HG03066 (cell line): ENCODE results near the gene ANKRD23.
"Not testable (repeated sequence)": the region's sequence is repeated elsewhere in the genome, so short reads cannot be mapped to it uniquely, and the experiment has no call there.

Experiments
- ATAC-seq: cut with Tn5 transposase; IDR thresholded peaks from one replicate; pipeline ENCODE4 v1.9.1; 2021; ENCODE audit warnings: low read depth; ENCODE audit not compliant: unreplicated experiment

ANKRD23 gene

GRCh38 chr2:96843538-96844268 lies at the start of gene ANKRD23:
Gene ANKRD23 (minus strand): TSS chr2:96844021. CDS start chr2:96843992, 29 bp downstream.
- no peak for ATAC-seq

DNA sequence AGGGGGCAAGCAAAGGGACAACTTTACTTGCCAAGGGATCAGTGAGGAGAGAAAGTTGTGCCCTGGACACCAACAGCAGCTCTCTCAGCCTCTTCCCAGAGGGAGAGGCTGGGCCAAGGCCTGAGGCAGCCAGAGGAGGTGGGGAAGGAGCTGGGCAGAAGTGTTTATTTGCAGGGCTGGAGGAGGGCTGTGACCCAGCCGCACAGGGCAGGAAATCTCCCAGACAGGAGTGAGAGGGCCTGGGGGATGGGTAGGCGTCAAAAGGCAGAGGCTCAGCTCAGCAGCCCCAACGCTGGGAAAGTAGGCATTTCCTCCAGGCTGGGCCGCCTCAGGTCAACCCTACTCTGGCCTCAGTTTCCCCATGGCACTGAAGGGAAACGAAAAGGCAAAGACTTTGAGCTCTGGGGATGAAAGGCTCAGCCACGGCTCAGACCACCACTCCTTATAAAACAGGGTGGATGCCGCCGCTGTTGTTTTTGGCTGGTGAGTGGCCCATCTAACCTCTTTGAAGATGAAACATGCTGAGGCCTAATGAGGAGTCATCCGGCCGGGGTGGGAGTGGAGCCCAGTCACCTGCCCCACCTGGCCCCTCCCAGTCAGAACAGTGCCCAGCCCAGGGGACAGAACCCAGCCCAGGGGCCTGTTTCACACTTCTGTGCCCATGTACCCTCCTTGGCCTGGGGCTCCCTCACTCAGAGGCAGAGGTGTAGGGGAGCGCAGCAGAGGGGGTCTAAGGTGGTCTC lies 47.9 kb upstream of the ANKRD23 start:
- no peak for ATAC-seq

GRCh38 chr2:96890726-96891385 lies 47.0 kb upstream of the ANKRD23 start:
- ATAC-seq, result no peak

DNA sequence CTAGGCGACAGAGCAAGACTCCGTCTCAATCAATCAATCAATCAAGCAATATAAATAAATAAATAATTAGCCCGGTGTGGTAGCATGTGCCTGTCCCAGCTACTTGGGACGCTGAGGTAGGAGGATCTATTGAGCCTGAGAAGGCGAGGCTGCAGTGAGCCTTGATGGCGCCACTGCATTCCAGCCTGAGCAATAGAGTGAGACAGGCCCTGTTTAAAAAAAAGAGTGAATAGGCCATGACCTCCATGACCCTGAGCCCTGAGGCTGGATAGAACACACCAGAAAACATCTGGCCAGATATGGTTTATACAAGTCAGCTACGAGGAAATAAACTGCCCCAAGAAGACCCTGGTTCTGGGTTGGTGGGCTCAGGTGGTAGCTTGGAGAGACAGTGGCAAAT lies 46.4 kb upstream of the ANKRD23 start:
- no peak for ATAC-seq

DNA sequence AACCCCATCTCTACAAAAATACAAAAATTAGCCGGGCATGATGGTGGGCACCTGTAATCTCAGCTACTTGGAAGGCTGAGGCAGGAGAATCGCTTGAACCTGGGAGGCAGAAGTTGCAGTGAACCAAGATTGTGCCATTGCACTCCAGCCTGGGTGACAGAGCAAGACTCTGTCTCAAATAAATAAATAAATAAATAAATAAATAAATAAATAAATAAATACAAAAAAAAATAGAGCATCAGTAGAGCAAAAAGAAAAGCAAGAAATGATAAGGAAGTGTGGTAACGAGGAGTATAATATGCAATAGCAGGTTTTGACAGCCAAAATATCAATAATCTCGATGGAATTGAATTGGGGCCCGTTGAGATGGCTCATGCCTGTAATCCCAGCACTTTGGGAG lies 45.7 kb upstream of the ANKRD23 start:
- ATAC-seq, result not testable (repeated sequence)

DNA sequence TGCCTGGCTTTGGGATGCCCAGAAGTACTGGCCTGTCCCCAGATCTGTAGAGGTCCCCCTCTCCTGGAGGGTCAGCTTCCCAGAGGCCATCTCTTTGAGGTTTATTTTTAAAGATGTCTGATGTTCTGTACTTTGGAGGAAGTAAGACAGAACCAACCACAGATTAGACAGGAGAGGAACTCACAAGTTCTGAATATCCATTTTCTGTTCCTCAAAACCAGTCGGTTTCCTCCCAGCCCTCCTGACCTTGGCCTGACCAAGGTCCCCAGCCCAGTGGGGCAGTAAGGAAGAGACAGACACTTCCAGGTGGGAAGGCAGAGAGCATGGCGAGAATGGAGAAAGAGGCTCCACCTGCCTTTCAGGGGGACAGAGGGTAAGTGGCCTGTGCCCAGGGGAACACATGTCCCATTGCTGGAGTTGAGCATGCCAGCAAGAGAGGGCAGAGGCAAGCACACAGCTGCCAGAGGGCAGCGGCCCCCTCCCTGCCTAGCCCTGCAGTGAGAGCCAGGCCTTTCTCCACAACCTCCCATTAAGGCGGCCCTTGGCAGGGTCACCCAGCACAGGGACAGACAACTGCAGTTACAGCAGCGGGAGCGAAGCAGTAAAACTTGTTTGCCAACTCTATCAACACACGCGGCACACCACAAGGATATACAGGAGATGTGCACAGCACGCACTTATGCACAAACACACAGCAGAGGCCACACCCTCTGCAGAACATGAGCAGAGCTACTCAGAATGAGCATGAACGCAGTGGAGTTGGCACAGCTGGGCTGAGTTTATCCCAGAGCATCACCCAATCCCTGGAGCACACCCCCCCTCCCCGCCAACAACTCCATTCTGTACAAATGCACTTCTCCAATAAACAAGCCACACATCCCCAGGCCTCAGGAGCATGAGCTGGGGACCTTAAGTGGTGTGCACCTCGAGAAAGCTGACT lies 44.5 kb upstream of the ANKRD23 start:
- ATAC-seq, result no peak

- no peak for ATAC-seq
Measured at GRCh38 chr2:96887493-96888012, 43.7 kb upstream of the ANKRD23 start.

DNA sequence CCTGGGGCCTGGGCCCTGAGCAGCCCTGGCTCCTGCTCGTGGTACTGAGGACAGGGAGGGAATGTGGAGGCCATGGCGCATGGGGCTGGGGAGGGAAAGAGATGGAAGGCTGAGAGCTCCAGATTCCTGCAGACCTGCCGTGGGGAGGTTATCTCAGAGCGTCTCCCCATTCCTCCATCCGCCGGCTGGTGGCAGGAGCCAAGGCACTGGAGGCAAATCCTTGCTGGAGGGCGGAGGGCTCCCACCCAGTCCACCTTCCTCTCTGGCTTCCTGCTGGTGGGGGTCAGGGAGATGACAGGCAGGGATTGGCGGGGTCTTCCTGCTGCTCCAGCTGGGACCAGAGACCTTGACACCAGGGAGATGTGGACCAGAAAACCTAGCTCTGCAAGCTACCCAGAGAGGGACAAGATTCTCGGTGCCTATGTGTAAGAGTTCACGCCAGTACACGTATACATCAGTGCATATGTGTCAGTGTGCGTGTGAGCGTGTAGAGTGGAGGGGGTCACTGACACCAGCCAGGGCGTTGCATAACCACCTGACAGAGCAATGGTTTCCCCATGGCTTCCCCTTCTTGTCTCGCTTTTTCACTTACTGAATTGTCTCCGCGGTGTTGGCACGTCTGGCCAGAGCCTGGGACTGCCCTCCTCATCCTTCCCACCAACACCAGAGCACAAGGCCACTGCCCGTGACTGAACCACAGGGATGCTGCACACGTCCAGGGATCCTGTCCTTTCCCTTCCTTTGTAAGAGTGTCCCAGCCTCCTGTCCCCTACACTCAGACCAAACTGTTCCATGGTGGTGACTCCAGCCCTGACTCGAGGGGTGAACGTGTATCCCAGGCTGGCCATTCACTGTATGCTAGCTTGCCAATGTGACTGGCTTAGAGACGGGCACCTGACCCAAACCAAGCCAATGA lies 41.9 kb upstream of the ANKRD23 start:
- no peak for ATAC-seq

GRCh38 chr2:96884299-96885094 lies 40.7 kb upstream of the ANKRD23 start:
- ATAC-seq, result no peak

DNA sequence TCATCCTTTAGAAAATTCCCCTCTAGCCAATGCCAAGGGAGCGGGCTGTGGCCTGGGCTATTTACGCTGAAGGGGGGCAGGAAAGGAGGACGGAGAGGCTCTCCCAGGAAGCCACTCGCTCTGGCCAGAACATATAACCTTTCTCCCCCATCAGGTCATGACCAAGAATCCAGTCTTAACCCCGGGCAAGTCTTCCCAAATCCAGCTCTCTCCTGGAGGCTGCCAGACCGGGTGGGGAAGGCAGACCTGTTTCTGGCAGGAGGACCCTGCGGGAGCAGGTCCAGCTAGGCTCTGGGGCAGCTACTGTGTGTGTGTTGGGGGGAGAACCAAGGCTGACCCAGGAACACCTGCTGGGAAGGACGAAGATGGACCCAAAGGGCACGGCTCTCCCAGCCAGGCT lies 39.5 kb upstream of the ANKRD23 start:
- no peak for ATAC-seq

DNA sequence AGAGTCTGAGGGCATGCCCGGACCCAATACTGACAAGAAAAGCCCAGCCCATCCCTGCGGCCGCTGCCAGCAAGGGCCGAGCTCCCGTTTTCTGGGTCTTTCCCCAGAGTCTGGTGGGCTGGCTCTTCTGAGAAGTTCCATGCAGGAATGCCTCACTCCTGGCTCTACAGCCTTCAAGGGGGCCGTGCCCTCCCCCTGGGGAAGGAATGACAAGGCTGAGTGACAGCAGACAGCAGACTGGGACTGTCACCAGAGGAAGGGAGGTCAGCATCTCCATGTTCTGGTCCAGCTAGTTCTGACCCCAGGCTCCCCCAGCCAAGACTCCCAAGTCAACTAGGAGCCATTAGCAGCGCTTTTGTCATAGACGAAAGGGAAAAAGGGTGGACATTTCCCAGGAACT lies 39.1 kb upstream of the ANKRD23 start:
- ATAC-seq, result no peak

DNA sequence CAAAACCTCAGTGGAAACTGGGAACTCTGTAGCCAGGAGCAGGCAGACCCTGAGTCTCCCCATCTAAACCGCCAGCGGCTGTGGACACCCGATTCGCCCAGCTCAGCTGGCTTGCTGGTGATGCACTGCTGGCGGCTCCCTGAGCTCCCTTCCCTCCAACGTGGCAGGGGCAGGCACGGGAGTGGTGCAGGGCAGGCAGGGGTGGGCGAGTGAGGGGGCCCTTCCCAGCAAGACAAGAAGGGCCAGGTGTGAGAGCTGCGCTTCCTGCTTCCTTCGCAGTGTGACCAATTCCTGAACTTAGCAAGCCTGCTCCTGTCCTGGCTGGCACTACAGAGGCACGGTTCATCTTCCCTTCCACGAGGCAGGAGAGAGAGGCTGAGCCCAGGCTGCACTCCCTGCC lies 38.4 kb upstream of the ANKRD23 start:
- no peak for ATAC-seq

GRCh38 chr2:96881349-96882195 lies 37.8 kb upstream of the ANKRD23 start:
- no peak for ATAC-seq

DNA sequence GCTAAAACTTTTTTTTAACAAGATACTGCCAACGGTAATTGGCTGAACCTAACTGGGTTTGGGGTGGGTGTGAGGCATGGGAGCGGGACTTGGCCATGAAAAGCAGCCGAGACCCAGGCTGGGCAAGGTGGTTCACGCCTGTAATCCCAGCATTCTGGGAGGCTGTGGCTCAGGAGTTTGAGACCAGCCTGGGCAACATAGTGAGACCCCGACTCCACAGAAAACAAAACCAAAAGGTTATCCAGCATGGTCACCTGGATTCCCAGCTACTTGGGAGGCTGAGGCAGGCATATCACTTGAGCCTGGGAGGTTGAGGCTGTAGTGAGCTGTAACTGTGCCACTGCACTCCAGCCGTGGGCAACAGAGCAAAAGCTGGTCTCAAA lies 37.1 kb upstream of the ANKRD23 start:
- no peak for ATAC-seq

DNA sequence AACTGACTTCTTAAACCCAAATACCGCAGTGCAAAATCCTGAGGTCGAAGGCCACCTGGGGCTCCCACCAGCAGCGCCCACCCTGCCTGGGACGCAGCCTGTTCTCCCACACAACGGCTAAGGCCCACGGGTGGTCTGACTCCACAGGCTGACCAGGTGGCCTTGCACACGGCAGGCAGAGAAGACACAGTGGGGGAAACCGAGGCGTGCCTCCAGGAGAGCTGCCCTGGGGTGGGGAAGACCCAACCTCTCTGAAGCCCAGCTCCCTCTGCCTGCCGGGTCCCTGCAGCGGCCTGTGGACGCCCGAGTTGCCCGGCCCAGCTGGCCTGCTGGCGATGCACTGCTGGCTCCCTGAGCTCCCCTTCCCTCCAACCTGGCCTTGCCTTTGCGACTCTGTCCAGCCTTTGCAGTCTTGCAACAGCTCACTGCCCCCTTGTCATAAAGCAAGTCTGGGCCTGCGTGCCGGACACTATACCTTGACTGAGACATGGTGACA lies 35.8 kb upstream of the ANKRD23 start:
- ATAC-seq, result no peak

- ATAC-seq, result no peak
Measured at GRCh38 chr2:96878796-96879544, 35.1 kb upstream of the ANKRD23 start.

- no peak for ATAC-seq
Measured at GRCh38 chr2:96878171-96878570, 34.4 kb upstream of the ANKRD23 start.
